KMS-11 (cell line): ENCODE measurements around the gene APCDD1.

Experiments used
- H2AFZ ChIP-seq: fragments of 200-600 bp; sonication (generic); 2 replicates; pipeline ENCODE4 v1.6.1; 2016; ENCODE audit warnings: antibody characterized with exemption, mixed run types, low read depth
- H3K27ac ChIP-seq: fragments of 200-600 bp; sonication (generic); 2 replicates; pipeline ENCODE4 v1.6.1; 2016; ENCODE audit warnings: mild to moderate bottlenecking, mixed run types
- H3K27me3 ChIP-seq: fragments of 200-600 bp; sonication (generic); 2 replicates; pipeline ENCODE4 v1.6.1; 2017; ENCODE audit warnings: mild to moderate bottlenecking, low read depth, mixed run types, moderate library complexity; ENCODE audit not compliant: insufficient read depth
- H3K36me3 ChIP-seq: fragments of 200-600 bp; sonication (generic); 2 replicates; pipeline ENCODE4 v1.6.1; 2017; ENCODE audit warnings: mild to moderate bottlenecking, mixed run types; ENCODE audit not compliant: insufficient read depth
- H3K4me1 ChIP-seq: fragments of 200-600 bp; sonication (generic); 2 replicates; pipeline ENCODE4 v1.6.1; 2016; ENCODE audit warnings: mild to moderate bottlenecking, low read depth, mixed run types; ENCODE audit not compliant: poor library complexity, severe bottlenecking
- H3K4me2 ChIP-seq: fragments of 200-600 bp; sonication (generic); 2 replicates; pipeline ENCODE4 v1.7.0; 2016; ENCODE audit warnings: mild to moderate bottlenecking, mixed run types
- H3K4me3 ChIP-seq: fragments of 200-600 bp; sonication (generic); IDR thresholded peaks from 2 replicates; pipeline ENCODE4 v1.6.1; 2017; ENCODE audit warnings: low read depth, low read length, mixed read lengths; ENCODE audit not compliant: insufficient read depth
- H3K79me2 ChIP-seq: fragments of 200-600 bp; sonication (generic); 2 replicates; pipeline ENCODE4 v1.6.1; 2016; ENCODE audit warnings: low read depth, mixed run types; ENCODE audit not compliant: insufficient read depth
- H3K9ac ChIP-seq: fragments of 200-600 bp; sonication (generic); 2 replicates; pipeline ENCODE4 v1.6.1; 2016; ENCODE audit warnings: mild to moderate bottlenecking, mixed run types
- H4K20me1 ChIP-seq: fragments of 200-600 bp; sonication (generic); 2 replicates; pipeline ENCODE4 v1.6.1; 2016; ENCODE audit warnings: mild to moderate bottlenecking, mixed run types; ENCODE audit not compliant: insufficient read depth
- CTCF ChIP-seq: fragments of 200-600 bp; sonication (generic); conservative IDR thresholded peaks from 2 replicates; pipeline ENCODE4 v1.6.1; 2017; ENCODE audit warnings: low read depth, mild to moderate bottlenecking, antibody characterized with exemption, low read length, moderate library complexity, mixed read lengths

Gene APCDD1

GRCh38 chr18:10522574-10522973, 68.1 kb downstream of the APCDD1 start:
- Histone ChIP-seq H3K79me2 (peaks cover 15% of the 10 kb centered on the region), H2AFZ (no peak overlapping the region), H3K4me1 (peaks cover 13% of the 10 kb centered on the region), H3K27ac (no peak overlapping the region), H3K4me3 (no peak overlapping the region), H4K20me1 (no peaks in the 10 kb centered on the region), H3K4me2 (no peak overlapping the region), H3K9ac (no peak overlapping the region), H3K27me3 (no peaks in the 10 kb centered on the region), H3K36me3 (no peaks in the 10 kb centered on the region)
- TF ChIP-seq CTCF: no peak

GRCh38 chr18:10523544-10523943, 69.1 kb downstream of the APCDD1 start:
- Histone ChIP-seq H3K4me2 (no peak overlapping the region), H4K20me1 (no peaks in the 10 kb centered on the region), H3K27ac (no peak overlapping the region), H3K79me2 (peaks cover 24% of the 10 kb centered on the region), H3K36me3 (no peaks in the 10 kb centered on the region), H2AFZ (no peak overlapping the region), H3K4me3 (no peak overlapping the region), H3K4me1 (peaks cover 21% of the 10 kb centered on the region), H3K9ac (no peak overlapping the region), H3K27me3 (no peaks in the 10 kb centered on the region)
- no peak for TF ChIP-seq CTCF

- H3K27me3 ChIP-seq: no peaks in the 10 kb centered on the region
- H3K36me3 ChIP-seq: no peaks in the 10 kb centered on the region
- no peak overlapping the region for H3K9ac ChIP-seq
- no peak overlapping the region for H3K4me3 ChIP-seq
- H2AFZ ChIP-seq: peak overlapping the region; percentile 69
- no peak for TF ChIP-seq CTCF
- H3K4me1 ChIP-seq: peaks cover 31% of the 10 kb centered on the region
- H3K27ac ChIP-seq: no peak overlapping the region
- no peak overlapping the region; the same call in 1 of the 2 replicates for H3K4me2 ChIP-seq
- H3K79me2 ChIP-seq: peaks cover 36% of the 10 kb centered on the region
- H4K20me1 ChIP-seq: no peaks in the 10 kb centered on the region
Measured at GRCh38 chr18:10524507-10525370, 70.3 kb downstream of the APCDD1 start.

- Histone ChIP-seq H3K4me3 (no peak overlapping the region), H3K4me1 (peaks cover 37% of the 10 kb centered on the region), H3K79me2 (peaks cover 42% of the 10 kb centered on the region), H3K9ac (no peak overlapping the region), H4K20me1 (no peaks in the 10 kb centered on the region), H3K4me2 (peak overlapping the region; percentile 27; the same call in 1 of the 2 replicates), H3K27ac (no peak overlapping the region), H3K36me3 (no peaks in the 10 kb centered on the region), H2AFZ (peak overlapping the region; percentile 69), H3K27me3 (no peaks in the 10 kb centered on the region)
- no peak for TF ChIP-seq CTCF
Measured at GRCh38 chr18:10525371-10525691, 70.9 kb downstream of the APCDD1 start.
